Activated CD4-positive, alpha-beta T cell treated with anti-CD3 and anti-CD28 coated beads, Interleukin-2, Interleukin-4, amounts not matched to agents 100 ng/mL and 50 ng/mL, durations not matched to agents 16 hours and 8 hours (primary cell): ENCODE measurements around the gene NUTM2E.
"Not testable (repeated sequence)": the region's sequence is repeated elsewhere in the genome, so short reads cannot be mapped to it uniquely, and the experiment has no call there.

Source experiments
- DNase-seq: peaks from one replicate; pipeline ENCODE4 v3.0.0-alpha.2; 2020; ENCODE audit warnings: low spot score

The NUTM2E gene

GRCh38 chr10:79866903-79867551 lies 40.5 kb downstream of the NUTM2E start:
- DNase-seq: not testable (repeated sequence)

GRCh38 chr10:79868023-79868422 lies 41.5 kb downstream of the NUTM2E start:
- not testable (repeated sequence) for DNase-seq

DNA sequence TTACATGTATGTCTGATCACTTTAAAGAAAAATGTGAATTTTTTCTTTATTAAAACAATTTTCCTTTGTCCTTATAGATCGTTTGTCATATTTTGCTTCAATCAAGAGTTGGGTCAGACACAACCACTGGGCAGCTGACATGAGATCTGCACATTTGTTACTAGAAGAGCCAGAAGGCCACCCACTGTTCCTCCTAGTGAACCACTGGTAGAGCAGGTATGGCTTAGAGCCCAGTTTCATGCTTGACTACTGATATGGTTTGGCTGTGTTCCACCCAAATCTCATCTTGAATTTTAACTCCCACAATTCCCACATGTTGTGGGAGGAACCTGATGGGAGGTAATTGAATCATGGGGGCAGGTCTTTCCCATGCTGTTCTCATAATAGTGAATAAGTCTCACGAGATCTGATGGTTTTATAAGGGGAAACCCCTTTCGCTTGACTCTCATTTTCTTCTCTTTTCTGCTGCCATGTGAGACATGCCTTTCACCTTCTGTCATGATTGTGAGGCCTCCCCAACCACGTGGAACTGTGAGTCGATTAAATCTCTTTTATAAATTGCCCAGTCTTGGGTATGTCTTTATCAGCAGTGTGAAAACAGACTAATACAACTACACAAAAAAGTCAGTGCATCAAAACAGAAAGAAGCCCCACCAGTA lies 43.0 kb downstream of the NUTM2E start:
- not testable (repeated sequence) for DNase-seq

GRCh38 chr10:79871729-79872128 lies 45.2 kb downstream of the NUTM2E start:
- DNase-seq: not testable (repeated sequence)
